ENCODE results near the gene MS4A6E.

Gene MS4A6E

GRCh38 chr11:60389279-60389910 lies 62.3 kb downstream of the MS4A6E start (continued):
- no peak for TF ChIP-seq ZNF529 (tag by site-specific recombination; IDR thresholded peaks at IDR 0.05; ENCODE audit: insufficient replicate concordance)
- TF ChIP-seq WT1 (tag by site-specific recombination; IDR thresholded peaks at IDR 0.05): no peak
- no peak for TF ChIP-seq KLF16 (tag by site-specific recombination; IDR thresholded peaks at IDR 0.05)
- no peak for TF ChIP-seq ZNF138 (tag by site-specific recombination; IDR thresholded peaks at IDR 0.05; ENCODE audit: borderline replicate concordance)
- TF ChIP-seq ELK4 (IDR thresholded peaks at IDR 0.05; ENCODE audit: borderline replicate concordance, low read depth, low read length): no peak

DNA sequence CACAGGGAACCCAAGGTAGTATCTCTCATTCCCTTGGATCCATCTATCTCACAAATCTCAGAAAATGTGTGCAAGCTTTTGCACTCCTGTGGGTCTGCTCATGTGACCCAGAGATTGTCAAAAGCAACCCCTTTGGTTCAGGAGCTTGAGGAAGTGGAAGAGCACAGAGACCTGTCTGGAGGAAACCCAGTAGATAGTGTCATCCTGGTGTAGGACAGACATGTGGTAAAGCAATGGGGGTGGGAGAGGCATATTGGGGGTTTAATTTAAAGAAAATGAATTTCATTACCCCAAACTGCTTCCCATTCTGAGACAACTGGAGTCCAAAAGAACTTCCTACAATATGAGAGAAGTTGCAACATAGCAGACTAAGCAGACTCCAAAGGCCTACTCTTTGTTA lies 63.4 kb downstream of the MS4A6E start:
- Histone ChIP-seq H3K4me3 (ENCODE audit: low read depth, low read length) (no peak overlapping the region), H3K4me1 (ENCODE audit: control insufficient read depth, insufficient read depth, low read length) (no peaks in the 10 kb centered on the region), H3K36me3 (ENCODE audit: control insufficient read depth in 2 of 2, insufficient read depth in 1 of 2, low read length in 2 of 2) (no peaks in the 10 kb centered on the region), H3K27ac (ENCODE audit: extremely low read depth, low read depth, low read length) (no peak overlapping the region), H3K9me3 (ENCODE audit: control insufficient read depth, insufficient read depth, low read depth, low read length) (no peaks in the 10 kb centered on the region)
- ChIA-PET POLR2A (no interaction called here), CTCF (no interaction called here)
- no peak for TF ChIP-seq ZNF155 (tag by site-specific recombination; IDR thresholded peaks at IDR 0.05)
- no peak for TF ChIP-seq ZNF174 (tag by site-specific recombination; IDR thresholded peaks at IDR 0.05)
- TF ChIP-seq ZXDB (tag by site-specific recombination; IDR thresholded peaks at IDR 0.05): no peak
- TF ChIP-seq ZNF596 (tag by site-specific recombination; IDR thresholded peaks at IDR 0.05): no peak
- no peak for TF ChIP-seq RBAK (tag by site-specific recombination; IDR thresholded peaks at IDR 0.05)
- TF ChIP-seq ZNF354C (tag by site-specific recombination; IDR thresholded peaks at IDR 0.05; ENCODE audit: borderline replicate concordance, low read depth): no peak
- TF ChIP-seq REPIN1 (tag by site-specific recombination; IDR thresholded peaks at IDR 0.05; ENCODE audit: low read depth): no peak
- no peak for TF ChIP-seq ZNF521 (tag by site-specific recombination; IDR thresholded peaks at IDR 0.05)
- TF ChIP-seq ZNF626 (tag by site-specific recombination; IDR thresholded peaks at IDR 0.05): no peak

All from HEK293 (cell line).